GM21723 (cell line): ENCODE results near the gene FBN3.
"Not testable (repeated sequence)": the region's sequence is repeated elsewhere in the genome, so short reads cannot be mapped to it uniquely, and the experiment has no call there.

ENCODE experiments used
- ATAC-seq: cut with Tn5 transposase; IDR thresholded peaks from one replicate; pipeline ENCODE4 v1.9.1; 2021; ENCODE audit warnings: mild to moderate bottlenecking, moderate library complexity; ENCODE audit not compliant: unreplicated experiment

Gene FBN3

DNA sequence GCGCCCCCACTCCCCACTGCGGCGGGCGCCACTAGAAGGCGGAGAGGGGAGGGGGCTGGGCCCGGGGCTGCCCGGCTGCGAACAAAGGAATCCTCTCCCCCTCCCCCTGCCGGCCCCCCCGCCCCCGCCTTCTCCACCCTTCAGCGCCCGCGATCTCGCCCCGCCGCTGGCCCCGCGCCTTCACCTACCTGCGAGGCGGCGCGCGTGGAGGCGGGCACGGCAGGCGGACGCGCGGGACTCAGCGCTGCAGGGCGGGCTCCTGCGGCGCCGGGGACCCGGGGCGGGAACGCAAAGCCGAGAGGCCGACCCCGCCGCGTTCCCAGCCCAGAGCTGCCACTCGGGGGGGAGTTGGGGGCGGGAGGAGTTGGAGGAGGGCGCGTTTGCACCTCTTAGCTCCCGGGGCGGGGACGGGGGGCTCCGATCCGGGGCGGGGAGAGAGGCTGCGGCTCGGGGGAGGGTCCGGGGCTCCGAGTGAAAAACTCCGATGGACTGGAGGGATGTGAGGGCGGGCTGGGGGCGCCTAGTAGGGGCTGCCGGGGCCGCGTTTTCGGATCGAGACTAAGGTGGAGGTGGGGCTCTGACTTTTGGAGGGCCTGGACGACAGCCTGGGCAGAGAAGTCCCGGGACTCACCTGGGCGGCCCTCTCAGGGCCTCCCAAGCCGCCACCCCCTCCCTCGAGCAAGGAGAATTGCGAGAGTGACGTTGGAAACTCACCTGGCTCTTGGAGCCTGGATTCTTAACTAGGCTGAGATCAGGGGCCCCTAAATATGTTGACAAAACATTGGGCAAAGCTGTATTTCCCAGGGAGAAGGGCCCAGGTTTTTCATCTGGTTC is at the start of gene FBN3:
Gene FBN3, minus strand, starts transcription at position 332 of the 834 bp plus-strand sequence. CDS start 2,112 bp downstream, outside the sequence.
- ATAC-seq, result no peak

- ATAC-seq, result no peak
Observed at GRCh38 chr19:8196271-8196927, 47.0 kb upstream of the FBN3 start.

DNA sequence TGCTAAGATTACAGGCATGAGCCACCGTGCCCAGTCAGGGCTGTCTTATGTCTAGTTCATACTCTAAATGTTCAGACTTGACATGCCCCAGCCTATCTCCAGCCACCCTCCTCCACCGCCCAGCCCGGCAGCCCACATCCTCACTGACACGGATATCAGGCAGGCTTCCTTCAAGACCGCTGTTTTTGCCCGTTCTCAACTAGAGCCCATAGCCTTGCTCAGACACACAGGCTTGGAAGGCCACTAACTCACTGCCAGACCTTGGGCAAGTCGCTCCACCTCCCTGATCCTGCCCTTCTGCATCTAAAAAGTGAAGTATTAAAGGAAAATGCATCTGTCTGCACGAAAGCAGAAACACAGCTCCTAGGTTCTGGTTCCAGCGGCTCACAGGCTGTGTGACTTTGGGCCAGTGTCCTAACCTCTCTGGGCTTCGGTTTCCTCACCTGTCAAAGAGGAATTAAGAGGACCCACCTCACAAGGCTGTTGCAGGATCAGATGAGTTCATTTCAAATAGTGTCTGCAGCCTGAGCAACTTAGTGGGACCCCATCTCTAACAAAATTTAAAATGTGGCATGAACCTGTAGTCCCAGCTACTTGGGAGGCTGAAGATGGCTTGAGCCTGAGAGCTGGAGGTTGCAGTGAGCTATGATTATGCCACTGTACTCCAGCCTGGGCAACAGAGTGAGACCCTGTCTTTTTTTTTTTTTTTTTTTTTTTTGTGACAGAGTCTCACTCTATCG is 45.3 kb upstream of the FBN3 start:
- no peak for ATAC-seq

DNA sequence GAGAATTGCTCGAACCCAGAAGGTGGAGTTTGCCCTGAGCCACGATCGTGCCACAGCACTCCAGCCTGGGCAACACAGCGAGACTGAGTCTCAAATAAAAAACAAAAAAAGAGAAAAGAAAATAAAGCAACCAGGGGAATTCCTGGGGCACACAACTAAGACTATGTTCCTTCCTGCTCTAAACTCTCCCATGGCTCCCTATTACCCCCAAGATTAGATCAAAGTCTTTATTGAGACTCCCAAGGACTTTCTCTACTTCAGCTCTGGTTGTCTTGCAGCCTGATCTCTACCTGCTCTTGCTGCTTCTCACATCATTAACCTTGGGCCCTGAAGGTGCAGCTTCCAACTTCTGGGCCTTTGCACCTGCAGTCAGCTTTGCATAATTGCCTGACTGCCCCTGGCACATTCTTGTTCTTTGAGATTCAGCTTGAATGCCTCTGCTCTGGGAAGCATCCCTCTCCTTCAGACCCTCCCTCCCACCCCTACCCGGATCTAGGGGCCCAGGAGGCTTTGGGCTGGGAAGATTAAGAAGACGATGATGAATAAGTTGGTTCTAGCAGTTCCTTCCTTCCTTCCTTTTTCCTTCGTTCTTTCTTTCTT is 42.9 kb upstream of the FBN3 start:
- ATAC-seq, result no peak

GRCh38 chr19:8185343-8186068 is 36.1 kb upstream of the FBN3 start:
- ATAC-seq, result no peak

DNA sequence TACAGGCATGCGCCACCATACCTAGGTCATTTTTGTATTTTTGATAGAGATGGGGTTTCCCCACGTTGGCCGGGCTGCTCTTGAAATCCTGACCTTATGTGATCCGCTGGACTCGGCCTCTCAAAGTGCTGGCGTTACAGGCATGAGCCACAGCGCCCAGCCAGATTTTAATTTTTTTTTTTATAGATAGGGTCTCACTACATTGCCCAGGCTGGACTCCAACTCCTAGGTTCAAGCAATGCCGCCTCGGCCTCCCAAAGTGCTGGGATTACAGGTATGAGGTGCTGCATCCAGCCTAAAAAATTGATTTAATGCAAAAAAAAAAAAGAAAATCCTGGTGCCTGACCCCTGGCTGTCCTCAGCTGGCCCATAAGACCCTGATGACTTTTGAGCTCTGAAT is 34.9 kb upstream of the FBN3 start:
- ATAC-seq, result no peak

GRCh38 chr19:8180018-8180417 is 30.6 kb upstream of the FBN3 start:
- no peak for ATAC-seq

- ATAC-seq, result no peak
Observed at GRCh38 chr19:8174706-8175105, 25.3 kb upstream of the FBN3 start.

DNA sequence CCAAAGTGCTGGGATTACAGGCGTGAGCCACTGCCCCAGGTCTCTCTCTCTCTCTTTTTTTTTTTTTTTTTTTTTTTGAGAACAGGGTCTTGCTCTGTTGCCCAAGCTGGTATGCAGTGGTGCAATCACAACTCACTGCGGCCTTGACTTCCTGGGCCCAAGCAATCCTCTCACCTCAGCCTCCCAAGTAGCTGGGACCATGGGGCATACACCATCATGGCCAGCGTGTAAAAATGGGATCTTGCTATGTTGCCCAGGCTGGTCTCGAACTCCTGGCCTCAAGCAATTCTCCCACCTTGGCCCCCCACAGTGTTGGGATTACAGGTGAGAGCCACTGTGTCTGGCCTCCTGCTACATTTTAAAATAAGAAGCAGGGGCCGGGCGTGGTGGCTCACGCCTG is 19.1 kb upstream of the FBN3 start:
- ATAC-seq, result no peak

DNA sequence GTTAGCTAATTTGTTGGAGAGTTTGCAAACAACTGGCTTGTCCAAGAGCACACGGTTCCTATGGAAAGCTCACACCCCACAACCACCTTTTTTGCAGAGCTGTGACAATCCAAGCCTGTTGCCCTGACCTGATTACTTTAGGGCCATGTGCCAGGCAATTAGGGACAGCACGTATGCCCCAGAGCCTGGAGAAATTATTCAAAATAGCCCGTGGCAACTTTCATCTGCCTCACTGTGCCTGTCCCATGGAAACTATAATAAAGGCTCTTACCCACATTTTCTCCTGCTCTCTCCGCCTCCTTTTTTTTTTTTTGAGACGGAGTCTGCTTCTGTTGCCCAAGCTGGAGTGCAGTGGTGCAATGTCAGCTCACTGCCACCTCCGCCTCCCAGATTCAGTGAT is 18.6 kb upstream of the FBN3 start:
- no peak for ATAC-seq

DNA sequence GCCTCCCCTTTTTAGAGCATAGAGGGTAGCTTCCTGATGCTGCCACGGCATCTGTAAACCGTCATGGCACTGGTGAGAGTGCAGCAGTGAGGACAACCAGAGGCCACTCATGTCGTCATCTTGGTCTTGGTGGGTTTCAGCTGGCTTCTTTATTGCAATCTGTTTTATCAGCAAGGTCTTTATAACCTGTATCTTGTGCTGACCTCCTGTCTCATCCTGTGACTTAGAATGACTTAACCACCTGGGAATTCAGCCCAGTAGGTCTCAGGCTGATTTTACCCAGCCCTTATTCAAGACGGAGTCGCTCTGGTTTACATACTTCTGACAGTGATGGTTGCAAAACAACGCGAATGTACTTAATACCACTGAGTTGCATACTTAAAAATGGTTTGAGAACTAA is 14.4 kb upstream of the FBN3 start:
- no peak for ATAC-seq

DNA sequence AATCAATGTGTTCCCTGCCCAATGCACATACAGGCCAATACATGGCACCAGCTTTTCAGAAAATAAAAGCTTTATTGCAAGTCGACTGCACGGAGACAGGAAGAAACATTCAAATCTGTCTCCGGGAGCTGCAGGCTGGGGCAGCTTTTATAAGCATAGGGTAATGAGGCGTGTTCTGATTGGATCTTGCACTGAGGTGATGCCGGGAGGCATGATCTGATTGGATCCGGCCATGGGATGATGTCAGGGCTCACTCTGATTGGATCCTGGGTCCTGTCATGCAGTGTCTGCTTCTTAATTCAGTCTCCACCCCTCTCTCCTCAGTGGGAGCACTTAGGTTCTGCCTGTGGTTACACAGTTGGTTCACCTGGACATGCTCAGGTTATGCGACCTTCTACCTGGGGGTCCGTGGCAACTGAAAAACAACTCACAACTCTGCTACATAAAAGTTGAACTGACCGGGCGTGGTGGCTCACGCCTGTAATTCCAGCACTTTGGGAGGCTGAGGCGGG is 11.8 kb upstream of the FBN3 start:
- ATAC-seq, result no peak

GRCh38 chr19:8159322-8159721 is 9.9 kb upstream of the FBN3 start:
- not testable (repeated sequence) for ATAC-seq

DNA sequence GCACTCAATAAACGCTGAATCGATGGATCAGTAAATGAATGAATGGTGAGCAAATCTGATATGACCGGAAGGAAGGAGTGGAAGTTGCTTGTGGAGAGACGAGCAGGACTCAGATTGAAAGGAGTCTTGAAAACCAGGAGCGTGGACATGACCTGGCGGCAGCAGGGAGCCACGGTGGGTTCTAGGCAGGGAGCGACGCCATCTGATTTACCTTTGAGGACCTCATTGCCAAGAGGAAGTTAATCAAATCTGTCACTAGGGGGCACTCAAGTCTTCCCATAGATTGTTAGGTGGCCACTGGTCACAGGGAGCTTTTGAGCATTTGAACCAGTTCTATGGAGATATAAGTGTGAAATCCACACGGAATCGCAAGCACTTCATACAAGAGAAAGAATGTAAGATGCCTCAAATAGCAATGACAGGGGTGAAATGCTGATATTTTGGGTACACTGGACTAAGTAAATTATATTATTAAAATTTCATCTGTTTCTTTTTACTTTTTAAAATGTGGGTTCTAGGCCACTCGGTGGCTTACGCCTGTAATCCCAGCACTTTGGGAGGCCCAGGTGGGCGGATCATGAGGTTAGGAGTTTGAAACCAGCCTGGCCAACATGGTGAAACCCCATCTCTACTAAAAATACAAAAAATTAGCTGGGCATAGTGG is 9.2 kb upstream of the FBN3 start:
- ATAC-seq, result no peak

DNA sequence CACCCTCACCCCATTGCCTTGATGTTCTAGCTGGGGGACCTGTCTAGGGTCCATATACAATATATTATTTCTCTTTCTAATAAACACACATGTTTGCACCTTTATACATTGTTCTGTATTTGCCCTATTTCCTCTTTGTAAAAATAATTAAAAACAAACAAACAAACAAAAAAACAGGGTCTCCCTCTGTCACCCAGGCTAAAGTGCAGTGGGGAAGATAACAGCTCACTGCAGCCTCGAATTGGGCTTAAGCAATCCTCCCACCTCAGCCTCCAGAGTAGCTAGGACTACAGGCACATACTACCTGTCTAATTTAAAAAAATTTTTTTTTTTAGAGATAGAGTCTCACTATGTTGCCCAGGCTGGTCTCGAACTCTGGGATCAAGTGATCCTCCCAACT is 5.9 kb upstream of the FBN3 start:
- no peak for ATAC-seq

DNA sequence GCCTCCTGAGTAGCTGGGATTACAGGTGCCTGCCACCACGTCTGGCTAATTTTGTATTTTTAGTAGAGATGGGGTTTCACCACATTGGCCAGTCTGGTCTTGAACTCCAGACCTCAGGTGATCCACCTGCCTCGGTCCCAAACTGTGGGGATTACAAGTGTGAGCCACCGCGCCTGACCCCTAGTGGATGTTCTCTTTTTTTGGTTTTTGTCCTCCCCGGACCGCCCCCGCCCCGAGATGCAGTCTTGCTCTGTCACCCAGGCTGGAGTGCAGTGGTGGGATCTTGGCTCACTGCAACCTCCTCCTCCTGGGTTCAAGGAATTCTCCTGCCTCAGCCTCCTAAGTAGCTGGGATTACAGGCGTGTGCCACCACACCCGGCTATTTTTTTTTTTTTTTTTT is 4.6 kb upstream of the FBN3 start:
- not testable (repeated sequence) for ATAC-seq

DNA sequence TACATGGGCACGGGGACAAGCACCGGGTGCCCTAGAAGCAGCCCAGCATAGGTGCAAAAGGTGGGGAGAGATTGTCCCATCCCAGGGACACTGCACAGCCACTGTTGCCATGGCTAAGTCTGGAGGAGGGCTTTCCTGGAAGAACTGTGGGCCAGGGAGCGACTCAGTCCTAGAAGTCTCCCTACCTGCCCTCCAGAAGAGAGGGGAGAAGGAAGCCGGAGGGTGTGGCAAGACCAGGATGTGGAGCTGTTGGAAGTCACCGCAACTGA is 2.3 kb upstream of the FBN3 start:
- ATAC-seq, result no peak

GRCh38 chr19:8150998-8151766 is 1.8 kb upstream of the FBN3 start:
- no peak for ATAC-seq

- no peak for ATAC-seq
Observed at GRCh38 chr19:8150178-8150865, 930 bp upstream of the FBN3 start.
